Ovary (tissue), 9 donors: ENCODE measurements around the gene GNG12. TPM values are rescaled to one million over a fixed set of nuclear protein-coding genes. Genes with fewer than 3 reads are reported as not detected.

Experiments
- DNase-seq, 5 donors: peaks; one replicate each; pipeline ENCODE4 v3.0.0-alpha.2; 2019 to 2020
- H3K27ac ChIP-seq, 2 donors: fragments of 200-600 bp; one replicate each; pipeline versions ENCODE4 v1.5.1 to v1.8.0; 2019 to 2022
- H3K27me3 ChIP-seq: fragments of 200-600 bp; one replicate; pipeline ENCODE4 v1.8.0; 2022
- H3K36me3 ChIP-seq: fragments of 200-600 bp; sonication (generic); one replicate; pipeline ENCODE4 v1.5.1; 2019
- H3K4me1 ChIP-seq: one replicate; pipeline ENCODE4 v1.8.1; 2013; ENCODE audit warnings: mild to moderate bottlenecking, moderate library complexity; ENCODE audit not compliant: insufficient read depth
- H3K4me3 ChIP-seq: fragments of 200-600 bp; sonication (generic); one replicate; pipeline ENCODE4 v1.5.1; 2017
- H3K9me3 ChIP-seq, 2 donors: fragments of 200-600 bp in 1 of 2; sonication (generic) in 1 of 2; one replicate each; pipeline versions ENCODE4 v1.5.1 to v1.8.1; 2013 to 2019; ENCODE audit warnings: mild to moderate bottlenecking in 1 of 2, moderate library complexity in 1 of 2
- CTCF ChIP-seq, 3 donors: fragments of 450-650 bp in 2 of 3; fragments of 200-600 bp in 1 of 3; IDR thresholded peaks; one replicate each; pipeline versions ENCODE4 v1.5.1 to v1.8.0; 2016 to 2022; ENCODE audit warnings: antibody characterized with exemption in 3 of 3, mild to moderate bottlenecking in 1 of 3
- EP300 ChIP-seq: sonication (generic); formaldehyde crosslinking; IDR thresholded peaks from one replicate; pipeline ENCODE4 v1.6.1; 2017; ENCODE audit warnings: antibody characterized with exemption
- POLR2A ChIP-seq: fragments of 450-650 bp; IDR thresholded peaks from one replicate; pipeline ENCODE4 v1.6.1; 2017; ENCODE audit warnings: antibody characterized with exemption, mild to moderate bottlenecking, moderate library complexity
- WGBS, 3 donors: extraction: QIAGEN DNeasy Blood & Tissue Kit in 1 of 3; methylation state at CpG; one replicate each; pipeline versions ENCODE4 v1.1.5 to v1.1.7; 2013 to 2017; 5-methylcytosine and 5-hydroxymethylcytosine counted together
- intact Hi-C, 4 donors: fragments of 100-400 bp; cut with DNase I; formaldehyde crosslinking; loops; one replicate each; pipeline versions ENCODE4 v1.11.0 to v1.15.1; 2022 to 2023
- polyA plus RNA-seq, 2 donors: library from polyadenylated mRNA; stranded (reverse); fragments of 200-250 nt in 1 of 2; fragments of 350-450 nt in 1 of 2; fragmentation: Illumina TruSeq in 1 of 2; extraction: RNeasy Lipid Tissue Mini Kit (QIAGEN cat#74804) in 1 of 2; gene quantifications; one replicate each; pipeline ENCODE4 v1.2.3, GENCODE V29; 2013 to 2014
- total RNA-seq, 7 donors: library from RNA; depleted of rRNA in 2 of 7; stranded (reverse); fragments of >200 nt in 2 of 7; fragmentation: NEBNext Ultra II Directional in 3 of 7; extraction: Animal tissue kit (Norgen Biotek cat#: 25700) in 3 of 7; gene quantifications; one replicate each; pipeline versions ENCODE4 v1.1.0 to v1.2.4, GENCODE V29; 2016 to 2023
- donor health status: DM: no; HTN: no; CAD: no; lungs with moderate emphysema.
- donor health status: DM: no; HTN: no; CAD: no.
- donor health status: Bipolar disorder and iron deficiency.
- donor health status: DM: yes; HTN: yes; CAD: no.
- donor health status: DM: no; HTN: no; CAD: no.
- donor health status: DM: yes; HTN: yes; CAD: no.

Gene GNG12
- total and polyA plus RNA-seq, 9 donors, result 41.0 to 121 (median 68.0) TPM

GRCh38 chr1:67695963-67696362 lies 137.3 kb downstream of the GNG12 start:
- no peaks in the 10 kb centered on the region for H3K36me3 ChIP-seq
- no peak for DNase-seq
- no peaks in the 10 kb centered on the region for H3K27me3 ChIP-seq
- no peaks in the 10 kb centered on the region for H3K4me1 ChIP-seq
- H3K9me3 ChIP-seq, result no peaks in the 10 kb centered on the region
- WGBS, 3 donors, result 83 to 84% (median 83%) methylated on average over 2 of the region's 2 CpGs
- intact Hi-C loops, result no loop called here
- TF ChIP-seq EP300 (no peak), CTCF (IDR thresholded peaks at IDR 0.05) (no peak), POLR2A (no peak)
- no peak overlapping the region for H3K27ac ChIP-seq
- H3K4me3 ChIP-seq, result no peak overlapping the region

- Histone ChIP-seq H3K4me1 (peaks cover 5% of the 10 kb centered on the region), H3K4me3 (no peak overlapping the region), H3K27me3 (no peaks in the 10 kb centered on the region), H3K9me3 (no peaks in the 10 kb centered on the region), H3K27ac (no peak overlapping the region), H3K36me3 (no peaks in the 10 kb centered on the region)
- DNase-seq, result no peak
- TF ChIP-seq POLR2A, result no peak
- no peak for TF ChIP-seq CTCF (IDR thresholded peaks at IDR 0.05)
- TF ChIP-seq EP300, result no peak
- intact Hi-C loops, result no loop called here
Measured at GRCh38 chr1:67691712-67692111, 141.6 kb downstream of the GNG12 start.

- WGBS, 3 donors, result 84 to 89% (median 89%) methylated on average over 2 of the region's 2 CpGs
- Histone ChIP-seq H3K36me3 (no peaks in the 10 kb centered on the region), H3K9me3 (no peaks in the 10 kb centered on the region), H3K27ac (no peak overlapping the region), H3K27me3 (no peaks in the 10 kb centered on the region), H3K4me3 (no peak overlapping the region), H3K4me1 (peaks cover 5% of the 10 kb centered on the region)
- intact Hi-C loops, result no loop called here
- TF ChIP-seq POLR2A (no peak), CTCF (IDR thresholded peaks at IDR 0.05) (no peak), EP300 (no peak)
- no peak for DNase-seq
Measured at GRCh38 chr1:67690411-67690810, 142.9 kb downstream of the GNG12 start.

- intact Hi-C loops, result no loop called here
- H3K36me3 ChIP-seq, result no peaks in the 10 kb centered on the region
- no peak overlapping the region for H3K27ac ChIP-seq
- no peak overlapping the region for H3K4me3 ChIP-seq
- no peaks in the 10 kb centered on the region for H3K9me3 ChIP-seq
- H3K27me3 ChIP-seq, result no peaks in the 10 kb centered on the region
- no peak for TF ChIP-seq POLR2A
- TF ChIP-seq EP300, result no peak
- TF ChIP-seq CTCF (IDR thresholded peaks at IDR 0.05), result no peak
- H3K4me1 ChIP-seq, result peaks cover 5% of the 10 kb centered on the region
- no peak for DNase-seq
Measured at GRCh38 chr1:67690018-67690363, 143.3 kb downstream of the GNG12 start.
